Sigmoid colon (tissue), 3 donors: ENCODE data around the gene MRPL42.

Experiments
- CTCF ChIP-seq, 4 experiments: fragments of 450-650 bp in 3 of 4; fragments of 200-600 bp in 1 of 4; IDR thresholded peaks; one replicate each; pipeline ENCODE4 v1.5.1; 2016 to 2019; ENCODE audit warnings: antibody characterized with exemption in 4 of 4, mild to moderate bottlenecking in 3 of 4, moderate library complexity in 2 of 4
- POLR2A ChIP-seq, 2 donors: fragments of 450-650 bp; IDR thresholded peaks; one replicate each; pipeline ENCODE4 v1.6.1; 2016; ENCODE audit warnings: antibody characterized with exemption in 2 of 2, mild to moderate bottlenecking in 2 of 2, moderate library complexity in 2 of 2

GRCh38 chr12:93497456-93497855 lies 30.1 kb downstream of the MRPL42 start:
- TF ChIP-seq CTCF (IDR thresholded peaks at IDR 0.05) (no peak), POLR2A (IDR thresholded peaks at IDR 0.05) (no peak)
